NB4 (cell line): Measurements from ENCODE around the gene VPS39.

Experiments
- CTCF ChIP-seq: IDR thresholded peaks from one replicate; pipeline ENCODE4 v1.5.1; 2012; ENCODE audit warnings: low read depth, low read length
- MAX ChIP-seq: IDR thresholded peaks from 2 replicates; pipeline ENCODE4 v1.6.1; 2011; ENCODE audit warnings: low read depth, low read length

DNA sequence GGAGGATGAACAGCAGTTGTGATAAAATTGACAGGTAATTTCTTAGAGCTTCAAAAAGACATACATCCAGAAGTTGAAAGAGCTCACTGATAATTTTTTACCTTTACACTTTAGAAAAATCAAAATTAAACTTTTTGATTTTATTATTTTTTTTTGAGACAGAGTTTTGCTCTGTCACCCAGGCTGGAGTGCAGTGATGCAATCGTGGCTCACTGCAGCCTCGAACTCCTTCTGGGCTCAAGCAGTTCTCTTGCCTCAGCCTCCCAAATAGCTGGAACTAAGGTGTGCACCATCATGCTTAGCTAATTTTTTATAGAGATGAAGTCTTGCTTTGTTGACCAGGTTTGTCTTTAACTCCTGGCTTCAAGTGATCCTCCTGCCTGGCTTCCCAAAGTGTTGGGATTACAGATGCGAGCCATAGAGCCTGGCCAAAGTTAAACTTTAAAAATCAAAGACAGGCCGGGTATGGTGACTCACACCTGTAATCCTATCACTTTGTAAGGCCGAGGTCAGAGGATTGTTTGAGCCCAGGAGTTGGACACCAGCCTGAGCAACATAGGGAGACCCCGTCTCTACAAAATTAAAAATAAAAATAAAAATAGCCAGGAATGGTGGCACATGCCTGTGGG is 73.4 kb downstream of the VPS39 start:
- TF ChIP-seq CTCF = no peak
- TF ChIP-seq MAX = no peak
